Panc1 (cell line): ENCODE data around the gene CD72. TPM values are rescaled to one million over a fixed set of nuclear protein-coding genes. Genes with fewer than 3 reads are reported as not detected.
A peak's percentile ranks its signal among the peaks of the same experiment; 100 is the strongest.
"Not testable (repeated sequence)": the region's sequence is repeated elsewhere in the genome, so short reads cannot be mapped to it uniquely, and the experiment has no call there.

ENCODE experiments used
- ATAC-seq: fragments of 200-7000 bp; cut with Tn5 transposase; 2 replicates; pipeline ENCODE4 v1.9.1; 2020; ENCODE audit warnings: mild to moderate bottlenecking, moderate library complexity
- BruUV-seq: library from RNA; stranded (reverse); fragments of 400-500 nt; replicated peaks from 2 replicates; lab custom pipeline; 2021; lab: Mats Ljungman, UMichigan
- CTCF ChIA-PET: fragments of 300-600 bp; sonication (Branson Sonifier 250); formaldehyde crosslinking; loops from one replicate; lab custom pipeline; 2022; ENCODE audit warnings: antibody characterized with exemption; lab: Charles Lee
- POLR2A ChIA-PET: fragments of 300-600 bp; sonication (Branson Sonifier 250); formaldehyde crosslinking; loops from one replicate; lab custom pipeline; 2022; ENCODE audit warnings: antibody characterized with exemption; lab: Charles Lee
- DNase-seq: peaks from one replicate; pipeline ENCODE4 v3.0.0-alpha.2; 2010; ENCODE audit warnings: low read depth, low spot score
- H3K27ac ChIP-seq: 2 replicates; pipeline ENCODE4 v1.5.1; 2011; ENCODE audit warnings: mild to moderate bottlenecking, low read length, inconsistent platforms
- H3K27me3 ChIP-seq: fragments of 200-500 bp; sonication (Bioruptor generic); 2 replicates; pipeline ENCODE4 v1.6.0; 2014; ENCODE audit warnings: low read length, inconsistent platforms; ENCODE audit not compliant: control insufficient read depth, insufficient read depth
- H3K36me3 ChIP-seq: fragments of 200-500 bp; sonication (Bioruptor generic); 2 replicates; pipeline ENCODE4 v1.5.1; 2014; ENCODE audit warnings: inconsistent platforms, mild to moderate bottlenecking, low read length, moderate library complexity; ENCODE audit not compliant: control insufficient read depth, insufficient read depth
- H3K4me1 ChIP-seq: 2 replicates; pipeline ENCODE4 v1.5.1; 2011; ENCODE audit warnings: inconsistent platforms, mild to moderate bottlenecking, low read length, moderate library complexity; ENCODE audit not compliant: control insufficient read depth, insufficient read depth
- H3K4me3 ChIP-seq, 2 experiments: 2 replicates each; pipeline ENCODE4 v1.5.1; 2011 to 2012; ENCODE audit warnings: low read depth in 2 of 2, low read length in 2 of 2, mild to moderate bottlenecking in 2 of 2, inconsistent platforms in 1 of 2, moderate library complexity in 1 of 2
- H3K9me3 ChIP-seq: fragments of 200-500 bp; sonication (Bioruptor generic); 2 replicates; pipeline ENCODE4 v1.5.1; 2014; ENCODE audit warnings: low read depth, mild to moderate bottlenecking, inconsistent platforms, low read length, moderate library complexity; ENCODE audit not compliant: control insufficient read depth, insufficient read depth
- CTCF ChIP-seq: fragments of 450-650 bp; IDR thresholded peaks from 2 replicates; pipeline ENCODE4 v1.5.1; 2017; ENCODE audit warnings: mild to moderate bottlenecking
- POLR2AphosphoS5 ChIP-seq: IDR thresholded peaks from 2 replicates; pipeline ENCODE4 v1.6.1; 2012; ENCODE audit warnings: mild to moderate bottlenecking, low read depth, low read length, moderate library complexity
- REST ChIP-seq, 2 experiments: IDR thresholded peaks; 2 replicates each; pipeline ENCODE4 v1.6.1; 2011 to 2012; ENCODE audit warnings: low read depth in 2 of 2, control low read depth in 1 of 2, low read length in 1 of 2, mild to moderate bottlenecking in 1 of 2, moderate library complexity in 1 of 2; ENCODE audit not compliant: insufficient read depth in 1 of 2
- SIN3A ChIP-seq: IDR thresholded peaks from 2 replicates; pipeline ENCODE4 v1.6.1; 2012; ENCODE audit warnings: low read depth, mild to moderate bottlenecking, low read length, moderate library complexity, borderline replicate concordance; ENCODE audit not compliant: insufficient read depth
- TCF7L2 ChIP-seq: IDR thresholded peaks from 2 replicates; pipeline ENCODE4 v1.6.1; 2011; ENCODE audit warnings: mild to moderate bottlenecking, low read depth, low read length, inconsistent platforms
- in situ Hi-C: cut with HindIII; loops from 2 replicates; pipeline ENCODE4 v1.10.0; 2016; ENCODE audit warnings: low sequenced_read_pairs, low pct_unique_long_range_greater_than_20kb
- intact Hi-C: fragments of 100-400 bp; cut with micrococcal nuclease; formaldehyde crosslinking; loops from one replicate; pipeline ENCODE4 v1.10.0; 2022; ENCODE audit not compliant: unreplicated experiment
- total RNA-seq: library from RNA; stranded (reverse); gene quantifications from one replicate; pipeline ENCODE4 v1.2.1, GENCODE V29; 2021; ENCODE audit not compliant: unreplicated experiment

CD72 gene
- total RNA-seq, 1 experiment from 2014 or later: 0.72 TPM

GRCh38 chr9:35646153-35646532 is 27.9 kb upstream of the CD72 start:
- DNase-seq: no peak
- H3K4me1 ChIP-seq: peaks cover 9% of the 10 kb centered on the region
- TF ChIP-seq TCF7L2: no peak
- no peak for TF ChIP-seq REST (IDR thresholded peaks at IDR 0.05; ENCODE audit: insufficient read depth in 1 of 2, low read depth in 2 of 2, low read length in 1 of 2)
- TF ChIP-seq CTCF: no peak
- no peak for TF ChIP-seq POLR2AphosphoS5
- TF ChIP-seq SIN3A: no peak
- in situ Hi-C loops (no loop called here), intact Hi-C loops (no loop called here)
- TSS peak; percentile 88 for BruUV-seq
- CTCF ChIA-PET: interaction anchor here (0.7 kb wide), 1 partner anchor 77 kb away, joined by 7 read pairs; no protein-coding TSS in a partner anchor
- H3K9me3 ChIP-seq: no peaks in the 10 kb centered on the region
- peak overlapping the region; percentile 61 to 84 for H3K4me3 ChIP-seq
- H3K27ac ChIP-seq: peak overlapping the region; percentile 82
- no peaks in the 10 kb centered on the region for H3K27me3 ChIP-seq
- no peaks in the 10 kb centered on the region for H3K36me3 ChIP-seq
- POLR2A ChIA-PET: interaction anchor here (0.6 to 0.7 kb wide), 2 partner anchors 134 to 163 kb away, joined by 3 to 5 read pairs; no protein-coding TSS in a partner anchor
- peak; percentile 43 for ATAC-seq

- POLR2A ChIA-PET: interaction anchor here (0.6 to 0.7 kb wide), 2 partner anchors 135 to 162 kb away, joined by 3 to 5 read pairs; no protein-coding TSS in a partner anchor
- H3K4me1 ChIP-seq, H3K27me3 ChIP-seq, DNase-seq, intact Hi-C loops, in situ Hi-C loops, H3K36me3 ChIP-seq, ATAC-seq, H3K9me3 ChIP-seq, BruUV-seq: not testable (repeated sequence)
- peak overlapping the region; percentile 61 to 84 for H3K4me3 ChIP-seq
- H3K27ac ChIP-seq: peak overlapping the region; percentile 82; the same call in 1 of the 2 replicates
- CTCF ChIA-PET: interaction anchor here (0.7 kb wide), 1 partner anchor 77 kb away, joined by 7 read pairs; no protein-coding TSS in a partner anchor
Measured at GRCh38 chr9:35645736-35646135, 27.5 kb upstream of the CD72 start.

- DNase-seq: no peak
- Histone ChIP-seq H3K36me3 (no peaks in the 10 kb centered on the region), H3K9me3 (no peaks in the 10 kb centered on the region), H3K4me1 (peaks cover 9% of the 10 kb centered on the region), H3K27me3 (no peaks in the 10 kb centered on the region), H3K4me3 (no peak overlapping the region), H3K27ac (no peak overlapping the region)
- TF ChIP-seq POLR2AphosphoS5: no peak
- TF ChIP-seq REST (IDR thresholded peaks at IDR 0.05; ENCODE audit: insufficient read depth in 1 of 2, low read depth in 2 of 2, low read length in 1 of 2): no peak
- in situ Hi-C loops (no loop called here), intact Hi-C loops (no loop called here)
- CTCF ChIA-PET: no interaction called here
- no TSS peak for BruUV-seq
- POLR2A ChIA-PET: no interaction called here
- ATAC-seq: no peak
Measured at GRCh38 chr9:35643046-35643445, 24.8 kb upstream of the CD72 start.

GRCh38 chr9:35641478-35641877 is 23.3 kb upstream of the CD72 start:
- DNase-seq, H3K27me3 ChIP-seq, H3K9me3 ChIP-seq, H3K4me1 ChIP-seq, intact Hi-C loops, POLR2A ChIA-PET, ATAC-seq, in situ Hi-C loops, CTCF ChIA-PET, H3K4me3 ChIP-seq, H3K36me3 ChIP-seq, H3K27ac ChIP-seq, BruUV-seq: not testable (repeated sequence)
